GM19035 (cell line): ENCODE measurements around the gene PP2D1.
"Not testable (repeated sequence)": the region's sequence is repeated elsewhere in the genome, so short reads cannot be mapped to it uniquely, and the experiment has no call there.

Experiments used
- ATAC-seq: cut with Tn5 transposase; IDR thresholded peaks from one replicate; pipeline ENCODE4 v1.9.1; 2021; ENCODE audit not compliant: unreplicated experiment

The PP2D1 gene

GRCh38 chr3:20012164-20012563 lies at the start of gene PP2D1:
Gene PP2D1, minus strand, starts transcription at chr3:20012264. Its CDS starts 192 bp downstream, at chr3:20012072.
- ATAC-seq: no peak

GRCh38 chr3:20060974-20061685 lies 49.1 kb upstream of the PP2D1 start:
- no peak for ATAC-seq

GRCh38 chr3:20059929-20060328 lies 47.9 kb upstream of the PP2D1 start:
- no peak for ATAC-seq

GRCh38 chr3:20057612-20058180 lies 45.6 kb upstream of the PP2D1 start:
- ATAC-seq: no peak

GRCh38 chr3:20056725-20057611 lies 44.9 kb upstream of the PP2D1 start:
- ATAC-seq: peak; percentile 44

- no peak for ATAC-seq
Measured at GRCh38 chr3:20055842-20056241, 43.8 kb upstream of the PP2D1 start.

GRCh38 chr3:20055020-20055775 lies 43.1 kb upstream of the PP2D1 start:
- ATAC-seq: peak; percentile 9

- ATAC-seq: peak; percentile 73
Measured at GRCh38 chr3:20054549-20054987, 42.5 kb upstream of the PP2D1 start.

GRCh38 chr3:20052851-20053250 lies 40.8 kb upstream of the PP2D1 start:
- no peak for ATAC-seq

- no peak for ATAC-seq
Measured at GRCh38 chr3:20051123-20051806, 39.2 kb upstream of the PP2D1 start.

GRCh38 chr3:20047976-20048883 lies 36.2 kb upstream of the PP2D1 start:
- ATAC-seq: no peak

- ATAC-seq: no peak
Measured at GRCh38 chr3:20047341-20047779, 35.3 kb upstream of the PP2D1 start.

GRCh38 chr3:20046556-20046955 lies 34.5 kb upstream of the PP2D1 start:
- ATAC-seq: no peak

GRCh38 chr3:20045141-20045540 lies 33.1 kb upstream of the PP2D1 start:
- ATAC-seq: not testable (repeated sequence)

- no peak for ATAC-seq
Measured at GRCh38 chr3:20043825-20044224, 31.8 kb upstream of the PP2D1 start.

- ATAC-seq: peak; percentile 18
Measured at GRCh38 chr3:20043396-20043795, 31.3 kb upstream of the PP2D1 start.

GRCh38 chr3:20042331-20042730 lies 30.3 kb upstream of the PP2D1 start:
- no peak for ATAC-seq

- ATAC-seq: peak; percentile 40
Measured at GRCh38 chr3:20041197-20041780, 29.2 kb upstream of the PP2D1 start.
